ENCODE results near the gene POU2F1.

DNA sequence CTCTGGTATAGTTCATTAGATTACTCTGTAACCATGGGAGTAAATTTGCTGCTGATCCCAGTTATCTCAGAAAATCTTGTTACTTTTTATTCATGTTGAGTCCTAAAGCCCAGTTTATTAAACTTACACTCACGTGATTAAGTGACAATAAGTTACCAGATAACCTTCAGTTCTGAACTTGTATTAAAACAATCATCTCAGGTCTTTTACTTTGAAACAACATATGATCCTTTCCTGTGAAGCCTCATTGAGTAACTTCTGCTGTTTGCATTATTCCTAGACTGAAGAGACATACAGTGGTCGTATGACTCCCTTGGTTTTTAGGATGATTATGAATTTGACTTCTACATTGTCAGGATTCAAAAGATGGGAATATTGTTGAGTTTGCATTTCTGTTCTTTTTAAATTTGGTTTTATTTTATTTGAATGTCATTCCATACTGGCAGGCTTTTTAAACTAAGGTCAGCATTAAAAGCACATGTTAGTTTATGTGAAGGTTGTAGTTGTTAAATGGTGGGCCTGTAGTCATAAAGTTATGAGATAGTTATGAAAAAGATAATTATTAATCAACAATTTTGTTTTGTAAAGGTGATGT lies 179.8 kb downstream of the POU2F1 start:
- TF ChIP-seq CTCF (IDR thresholded peaks at IDR 0.05 in 2 of 3, conservative IDR thresholded peaks at IDR 0.05 in 1 of 3; ENCODE audit: borderline replicate concordance in 1 of 3, insufficient read depth in 1 of 3, low read depth in 2 of 3, low read length in 2 of 3) = no peak
- TF ChIP-seq POLR2A (IDR thresholded peaks at IDR 0.05; ENCODE audit: borderline replicate concordance, extremely low read depth, insufficient read depth, insufficient read length) = no peak
- no peak for TF ChIP-seq JUND (IDR thresholded peaks at IDR 0.05)
- TF ChIP-seq EZH2 (IDR thresholded peaks at IDR 0.05) = no peak
- no peak for TF ChIP-seq YY1 (IDR thresholded peaks at IDR 0.05; ENCODE audit: extremely low read depth, insufficient replicate concordance, low read depth, low read length)
- TF ChIP-seq, protein P1, sequence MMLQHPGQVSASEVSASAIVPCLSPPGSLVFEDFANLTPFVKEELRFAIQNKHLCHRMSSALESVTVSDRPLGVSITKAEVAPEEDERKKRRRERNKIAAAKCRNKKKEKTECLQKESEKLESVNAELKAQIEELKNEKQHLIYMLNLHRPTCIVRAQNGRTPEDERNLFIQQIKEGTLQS (IDR thresholded peaks at IDR 0.05) = no peak
- no peak for TF ChIP-seq MAX (IDR thresholded peaks at IDR 0.05)
- no peak for TF ChIP-seq SRF (IDR thresholded peaks at IDR 0.05; ENCODE audit: low read depth)
- TF ChIP-seq, protein P2, sequence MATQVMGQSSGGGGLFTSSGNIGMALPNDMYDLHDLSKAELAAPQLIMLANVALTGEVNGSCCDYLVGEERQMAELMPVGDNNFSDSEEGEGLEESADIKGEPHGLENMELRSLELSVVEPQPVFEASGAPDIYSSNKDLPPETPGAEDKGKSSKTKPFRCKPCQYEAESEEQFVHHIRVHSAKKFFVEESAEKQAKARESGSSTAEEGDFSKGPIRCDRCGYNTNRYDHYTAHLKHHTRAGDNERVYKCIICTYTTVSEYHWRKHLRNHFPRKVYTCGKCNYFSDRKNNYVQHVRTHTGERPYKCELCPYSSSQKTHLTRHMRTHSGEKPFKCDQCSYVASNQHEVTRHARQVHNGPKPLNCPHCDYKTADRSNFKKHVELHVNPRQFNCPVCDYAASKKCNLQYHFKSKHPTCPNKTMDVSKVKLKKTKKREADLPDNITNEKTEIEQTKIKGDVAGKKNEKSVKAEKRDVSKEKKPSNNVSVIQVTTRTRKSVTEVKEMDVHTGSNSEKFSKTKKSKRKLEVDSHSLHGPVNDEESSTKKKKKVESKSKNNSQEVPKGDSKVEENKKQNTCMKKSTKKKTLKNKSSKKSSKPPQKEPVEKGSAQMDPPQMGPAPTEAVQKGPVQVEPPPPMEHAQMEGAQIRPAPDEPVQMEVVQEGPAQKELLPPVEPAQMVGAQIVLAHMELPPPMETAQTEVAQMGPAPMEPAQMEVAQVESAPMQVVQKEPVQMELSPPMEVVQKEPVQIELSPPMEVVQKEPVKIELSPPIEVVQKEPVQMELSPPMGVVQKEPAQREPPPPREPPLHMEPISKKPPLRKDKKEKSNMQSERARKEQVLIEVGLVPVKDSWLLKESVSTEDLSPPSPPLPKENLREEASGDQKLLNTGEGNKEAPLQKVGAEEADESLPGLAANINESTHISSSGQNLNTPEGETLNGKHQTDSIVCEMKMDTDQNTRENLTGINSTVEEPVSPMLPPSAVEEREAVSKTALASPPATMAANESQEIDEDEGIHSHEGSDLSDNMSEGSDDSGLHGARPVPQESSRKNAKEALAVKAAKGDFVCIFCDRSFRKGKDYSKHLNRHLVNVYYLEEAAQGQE (IDR thresholded peaks at IDR 0.05; ENCODE audit: low read depth) = no peak
- no peak for TF ChIP-seq ZBTB33 (IDR thresholded peaks at IDR 0.05; ENCODE audit: extremely low read depth, insufficient replicate concordance, low read length)

Data from HCT116 (cell line).